ENCODE measurements around the gene DUSP28.
"Not testable (repeated sequence)": the region's sequence is repeated elsewhere in the genome, so short reads cannot be mapped to it uniquely, and the experiment has no call there.

DUSP28 gene, protein sequence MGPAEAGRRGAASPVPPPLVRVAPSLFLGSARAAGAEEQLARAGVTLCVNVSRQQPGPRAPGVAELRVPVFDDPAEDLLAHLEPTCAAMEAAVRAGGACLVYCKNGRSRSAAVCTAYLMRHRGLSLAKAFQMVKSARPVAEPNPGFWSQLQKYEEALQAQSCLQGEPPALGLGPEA
- 20.6 to 28.7 reads per million in 2 donors for total RNA-seq

DNA sequence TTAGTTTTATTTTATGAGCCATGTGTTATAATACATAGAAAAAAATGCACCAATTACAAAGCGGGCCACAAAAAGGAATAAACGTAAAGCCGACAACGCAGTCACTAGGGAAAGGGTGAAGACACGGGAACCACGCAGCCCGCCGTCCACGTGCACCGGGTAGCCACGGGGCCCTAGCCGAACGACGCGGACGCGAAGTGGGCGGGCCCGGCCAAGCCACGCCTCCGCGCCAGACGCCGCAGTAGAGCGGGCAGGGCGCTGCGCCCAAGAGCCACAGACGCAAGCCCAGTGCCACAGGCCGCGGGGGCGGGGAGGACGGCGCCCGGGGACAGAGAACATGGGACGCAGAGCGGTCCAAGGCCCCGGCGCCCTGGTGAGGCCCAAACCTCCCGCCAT lies at the start of gene DUSP28:
Gene DUSP28, plus strand, starts transcription at position 274 of the 396 bp plus-strand sequence. CDS start 328 bp downstream, outside the sequence.
- DNase-seq: peak; percentile 86

DNA sequence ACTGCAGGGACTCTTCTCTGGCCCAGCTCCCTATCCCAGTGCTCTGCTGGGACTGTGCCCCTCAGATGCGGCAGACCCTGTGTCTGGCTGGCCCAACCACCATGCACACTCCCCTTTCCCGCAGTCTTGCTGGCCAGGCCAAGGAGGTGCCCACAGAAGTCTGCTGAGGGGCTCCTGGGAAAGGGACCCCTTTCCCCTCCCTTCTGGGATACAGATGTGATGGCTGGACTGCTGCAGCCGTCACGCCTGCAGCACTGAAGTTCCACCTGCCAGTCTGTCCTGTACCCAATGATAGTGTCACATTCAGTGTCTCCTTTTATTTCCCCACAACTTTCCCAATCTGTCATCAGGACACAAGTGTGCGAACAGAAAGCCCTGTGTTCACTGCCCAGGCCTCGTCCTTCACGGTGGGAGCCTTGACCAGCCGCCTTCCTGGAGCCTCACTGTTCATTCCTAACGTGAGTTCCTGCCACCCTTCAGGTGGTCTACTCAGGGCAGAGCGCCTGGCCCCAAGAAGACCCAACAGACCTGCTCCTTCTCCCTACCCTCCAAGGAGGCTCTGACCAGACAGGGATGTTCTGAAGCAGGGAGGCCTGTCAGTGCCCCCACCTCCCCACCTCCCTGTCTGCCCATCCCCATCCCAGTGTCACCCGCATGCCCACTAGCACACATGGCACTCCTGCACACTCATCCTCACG lies 49.5 kb upstream of the DUSP28 start:
- no peak for DNase-seq

DNA sequence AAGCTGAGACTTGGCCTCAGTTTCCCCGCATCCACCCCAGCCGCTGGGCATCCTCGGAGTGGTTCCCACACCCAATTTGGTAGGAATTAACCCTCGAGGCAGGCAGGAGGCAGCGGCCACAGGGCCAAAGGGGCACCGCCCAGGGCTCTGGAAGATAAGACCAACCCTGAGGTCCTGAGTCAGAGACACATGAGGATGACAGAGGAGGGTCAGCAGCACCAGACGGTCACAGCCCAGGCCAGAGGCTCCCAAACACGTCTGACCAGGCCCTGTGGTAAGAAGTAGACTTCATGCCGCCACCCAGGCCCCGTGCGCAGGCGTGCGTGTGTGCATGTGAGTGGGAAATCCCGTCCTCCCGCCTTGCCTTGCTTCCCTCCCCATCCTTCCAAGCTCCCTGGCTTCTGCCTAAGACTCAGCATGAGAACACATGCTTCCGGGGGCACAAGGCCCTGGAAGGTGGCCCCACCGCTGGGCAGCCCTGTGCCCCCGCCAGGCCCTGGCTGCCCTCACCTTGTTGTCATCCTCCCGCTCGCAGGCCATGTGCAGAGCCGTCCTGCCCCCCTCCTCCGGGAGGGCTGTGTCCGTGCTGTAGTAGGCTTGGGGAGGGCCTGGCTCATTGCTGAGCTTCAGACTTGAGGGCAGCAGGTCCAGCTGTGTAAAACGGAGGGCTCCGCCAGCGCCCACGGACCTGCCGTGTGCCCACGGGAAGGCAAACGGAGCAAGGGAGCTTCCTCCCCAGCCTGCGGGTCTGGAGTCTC lies 48.6 kb upstream of the DUSP28 start:
- DNase-seq: no peak

DNA sequence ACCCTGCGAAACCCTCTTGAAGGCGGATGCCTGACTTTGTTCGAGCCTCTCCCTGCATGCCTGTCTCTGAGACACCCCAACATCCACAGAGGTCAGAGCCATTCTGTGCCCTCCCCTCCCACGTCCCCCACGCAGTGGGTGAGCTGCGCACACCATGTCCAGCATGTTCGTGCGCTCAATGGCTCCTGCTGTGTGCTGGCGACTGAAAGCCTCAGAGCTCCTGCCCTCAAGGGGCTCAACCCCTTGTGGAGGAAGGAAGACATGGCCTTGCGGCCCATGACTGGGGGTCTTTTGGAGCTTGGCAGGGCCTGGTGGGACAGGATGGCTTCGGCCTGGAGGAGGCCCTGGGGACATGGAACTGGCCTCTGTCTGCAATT lies 48.1 kb upstream of the DUSP28 start:
- DNase-seq: no peak

DNA sequence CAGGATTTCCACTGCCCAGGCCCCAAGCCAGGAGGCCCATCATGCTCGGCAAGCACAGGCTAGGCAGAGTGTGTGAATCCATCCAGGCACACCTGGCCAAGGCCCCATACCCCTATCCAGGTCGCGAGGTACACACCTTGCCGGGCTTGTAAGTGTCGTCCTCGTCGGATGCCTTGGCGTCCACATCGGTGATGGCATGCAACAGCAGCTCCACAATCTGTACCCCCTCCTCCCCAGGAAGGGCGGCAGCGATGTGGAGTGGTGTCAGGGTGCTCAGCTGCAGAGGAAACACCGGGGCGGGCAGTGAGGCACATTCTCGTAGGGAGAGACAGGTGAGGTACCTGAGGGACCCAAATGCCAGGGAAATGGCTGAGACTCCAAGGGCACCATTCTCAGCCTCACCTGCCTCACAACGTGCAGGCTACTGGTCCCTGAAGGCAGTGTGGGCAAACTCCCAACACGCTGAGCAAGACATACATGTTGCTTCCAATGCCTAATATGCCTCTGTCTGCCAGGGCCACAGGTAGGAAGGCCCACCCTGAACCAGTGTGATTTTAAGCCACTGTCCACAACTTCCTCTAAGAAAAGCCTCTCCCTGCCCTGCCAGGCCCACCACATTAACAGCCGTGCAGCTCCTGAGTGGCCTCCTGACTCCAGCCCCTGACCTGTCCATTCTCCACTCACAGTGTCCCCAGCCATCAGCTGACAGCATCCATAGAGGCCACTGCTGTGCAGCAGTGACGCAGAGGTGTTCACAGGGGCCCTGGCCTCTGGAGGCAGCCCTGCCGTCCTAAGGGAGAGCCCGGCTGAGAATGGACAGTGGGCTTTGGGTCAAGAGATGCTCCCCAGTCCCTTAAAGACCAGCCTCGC lies 47.3 kb upstream of the DUSP28 start:
- DNase-seq: no peak

DNA sequence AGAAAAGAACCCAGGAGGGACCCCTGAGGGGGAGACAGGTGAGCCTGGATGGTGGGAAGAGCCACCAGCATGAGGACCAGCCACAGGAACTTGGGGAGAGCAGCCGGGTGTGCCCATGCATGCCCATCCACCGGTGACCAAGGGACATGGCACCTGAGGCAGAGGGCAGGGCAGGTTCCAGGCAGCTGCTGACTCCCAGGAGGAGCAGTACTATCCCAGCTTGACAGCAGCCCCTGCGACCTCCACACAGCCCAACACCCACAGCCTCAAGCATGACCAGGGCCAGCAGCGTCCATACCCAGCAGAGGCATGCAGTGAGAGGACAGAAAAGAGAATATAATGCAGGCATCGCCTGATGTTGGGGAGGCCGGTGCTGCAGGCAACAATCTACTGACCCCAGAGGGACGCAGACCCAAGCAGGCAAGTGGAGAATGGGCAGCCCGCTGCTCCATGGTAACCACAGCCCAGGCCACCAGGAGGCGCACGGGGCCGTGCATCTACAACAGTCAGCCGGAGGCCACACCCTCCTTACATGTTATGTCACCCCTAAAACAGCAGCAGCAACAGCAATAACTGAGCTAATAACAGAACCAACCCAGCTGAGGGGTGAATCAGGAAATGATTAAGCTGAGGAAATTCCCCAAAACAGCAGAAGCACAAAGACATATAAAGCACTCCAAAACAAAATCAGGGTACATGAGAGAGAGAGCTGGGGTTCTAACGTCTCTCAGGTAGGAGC lies 46.4 kb upstream of the DUSP28 start:
- DNase-seq: peak; percentile 60

DNA sequence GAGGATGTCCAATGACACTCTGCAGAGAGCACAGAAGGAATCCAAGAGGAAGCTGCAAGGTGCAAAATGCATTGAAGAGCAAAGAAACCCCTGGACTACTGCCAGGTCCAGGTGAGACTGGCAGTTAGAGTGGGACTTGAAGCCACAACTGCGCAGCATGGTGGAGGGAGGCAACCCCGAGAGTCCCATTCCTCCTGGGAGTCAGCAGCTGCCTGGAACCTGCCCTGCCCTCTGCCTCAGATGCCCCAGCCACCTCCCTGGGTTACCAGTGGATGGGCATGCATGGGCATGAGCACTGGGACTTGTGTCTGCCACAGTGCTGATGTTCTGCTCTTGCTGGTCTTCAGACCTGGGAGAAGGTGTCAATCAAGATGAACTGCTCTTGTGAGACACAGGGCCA lies 45.5 kb upstream of the DUSP28 start:
- DNase-seq: no peak

DNA sequence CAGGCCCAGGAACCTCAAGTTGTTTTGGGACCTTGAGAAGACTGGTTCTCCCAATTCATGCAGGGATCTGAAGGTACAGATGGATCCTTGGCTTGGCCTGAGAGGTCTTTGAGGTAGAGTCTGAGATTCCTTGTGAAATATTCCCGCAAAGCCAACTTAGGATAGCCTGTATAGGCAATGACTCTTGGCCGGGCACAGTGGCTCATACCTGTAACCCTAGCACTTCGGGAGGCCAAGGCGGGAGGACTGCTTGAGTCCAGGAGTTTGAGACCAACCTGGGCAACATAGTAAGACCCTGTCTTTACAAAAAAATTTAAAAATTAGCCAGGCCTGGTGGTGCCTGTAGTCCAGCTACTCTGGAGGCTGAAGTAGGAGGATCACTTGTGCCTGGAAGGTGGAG lies 42.8 kb upstream of the DUSP28 start:
- DNase-seq: no peak

DNA sequence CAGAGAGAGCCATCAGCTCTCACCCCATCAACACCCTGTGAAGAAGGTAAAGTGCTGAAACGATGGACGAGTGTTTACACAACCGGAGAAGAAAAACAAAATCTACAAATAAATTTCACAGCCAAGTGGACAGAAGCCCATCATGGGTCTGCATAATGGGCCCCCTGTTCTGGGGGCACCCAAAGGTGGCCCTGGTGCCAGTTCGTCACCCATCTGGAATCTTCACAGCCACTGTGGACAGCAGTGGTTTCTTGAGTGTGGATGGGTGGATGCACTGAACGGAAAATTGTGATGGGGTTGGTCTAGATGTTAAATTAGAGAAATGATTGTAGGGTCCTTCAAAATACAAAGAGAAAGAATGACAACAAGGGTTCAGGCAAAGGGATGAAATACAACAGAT lies 41.2 kb upstream of the DUSP28 start:
- DNase-seq: no peak

DNA sequence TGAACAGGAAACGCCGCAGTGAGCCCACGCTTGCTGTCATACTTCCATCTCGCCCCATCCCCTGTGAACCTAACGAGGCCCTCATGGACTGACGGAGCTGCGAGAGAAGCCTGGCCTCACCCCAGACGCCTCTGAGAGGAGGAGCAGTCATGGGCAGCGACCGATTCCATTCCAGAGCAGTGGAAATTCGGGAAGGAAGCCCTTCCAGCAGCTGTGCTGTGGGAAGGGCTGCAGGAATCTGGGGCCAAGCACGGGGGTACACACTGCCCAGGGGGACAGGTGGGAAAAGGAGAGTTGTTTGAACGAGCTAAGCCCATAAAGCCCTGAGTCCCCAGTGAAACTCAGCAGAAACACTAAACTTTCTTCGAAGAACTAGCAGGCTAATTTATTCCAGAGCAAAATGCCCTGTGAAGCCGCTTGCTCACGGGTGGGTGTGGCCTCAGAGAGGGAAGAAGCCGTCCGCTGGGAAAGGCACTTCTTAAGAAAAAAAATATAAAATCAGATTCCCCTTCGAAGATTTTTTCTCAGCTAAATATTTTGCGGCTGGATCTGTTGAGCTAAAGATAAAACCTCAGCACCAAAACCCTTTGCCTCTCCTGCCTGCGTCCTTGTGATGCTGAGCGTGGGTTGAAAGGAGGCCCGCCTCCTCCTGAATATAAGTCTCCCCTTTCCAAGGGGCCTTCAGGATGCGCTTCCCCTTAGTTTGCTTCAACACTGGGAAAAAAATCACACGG lies 40.6 kb upstream of the DUSP28 start:
- DNase-seq: no peak

DNA sequence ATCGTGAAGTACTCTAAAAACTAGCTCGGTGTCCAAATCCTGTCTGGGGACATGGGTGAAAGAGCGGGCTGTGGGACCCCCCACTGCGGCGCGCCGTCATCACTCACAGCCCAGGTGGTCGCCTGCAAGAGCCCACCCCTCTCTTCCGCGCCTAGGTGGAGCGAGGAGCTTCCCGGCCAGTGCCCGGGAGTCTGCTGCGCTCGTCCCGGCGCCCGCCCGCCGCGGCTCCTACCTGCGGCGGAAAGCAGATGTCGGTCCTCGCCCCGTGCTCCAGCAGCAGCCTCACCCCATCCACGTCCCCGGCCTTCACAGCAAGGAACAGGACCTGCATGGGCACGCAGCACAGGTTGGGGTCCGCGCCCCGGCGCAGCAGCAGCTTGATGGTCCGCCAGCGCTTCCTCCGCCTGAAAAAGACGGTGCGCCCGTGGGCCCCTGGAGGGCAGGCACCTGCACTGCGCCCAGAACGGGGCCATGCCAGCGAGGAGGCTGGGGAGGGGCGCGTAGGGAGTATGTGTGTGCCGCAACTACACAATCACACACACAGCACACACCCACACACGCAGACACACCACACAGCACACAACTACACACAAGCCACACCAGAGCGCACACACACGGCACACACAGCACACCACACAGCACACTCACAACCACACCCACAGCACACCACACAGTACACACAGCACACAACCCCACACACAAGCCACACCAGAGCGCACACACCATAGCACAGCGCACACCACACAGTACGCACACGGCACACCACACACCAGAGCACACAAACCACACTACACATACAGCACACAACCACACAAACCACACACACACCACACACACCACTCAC lies 39.8 kb upstream of the DUSP28 start:
- no peak for DNase-seq

DNA sequence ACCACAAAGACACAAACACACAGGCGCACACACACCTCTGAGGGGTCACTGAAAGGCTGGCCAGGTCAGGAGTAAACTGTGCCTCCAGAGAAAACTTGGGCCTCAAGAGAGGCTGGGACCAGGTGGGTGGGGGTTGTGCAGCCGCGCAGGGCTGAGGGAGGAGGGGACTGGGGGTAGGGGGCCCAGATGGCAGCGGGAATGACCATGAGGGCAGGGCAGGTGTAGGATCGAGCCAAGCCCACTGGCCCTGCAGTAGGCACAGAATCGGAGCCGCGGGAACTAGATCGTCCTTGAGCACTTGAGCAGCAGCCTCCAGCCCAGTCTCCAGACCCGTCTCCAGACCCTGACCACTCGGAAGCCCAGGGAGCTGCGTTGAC lies 39.2 kb upstream of the DUSP28 start:
- no peak for DNase-seq

DNA sequence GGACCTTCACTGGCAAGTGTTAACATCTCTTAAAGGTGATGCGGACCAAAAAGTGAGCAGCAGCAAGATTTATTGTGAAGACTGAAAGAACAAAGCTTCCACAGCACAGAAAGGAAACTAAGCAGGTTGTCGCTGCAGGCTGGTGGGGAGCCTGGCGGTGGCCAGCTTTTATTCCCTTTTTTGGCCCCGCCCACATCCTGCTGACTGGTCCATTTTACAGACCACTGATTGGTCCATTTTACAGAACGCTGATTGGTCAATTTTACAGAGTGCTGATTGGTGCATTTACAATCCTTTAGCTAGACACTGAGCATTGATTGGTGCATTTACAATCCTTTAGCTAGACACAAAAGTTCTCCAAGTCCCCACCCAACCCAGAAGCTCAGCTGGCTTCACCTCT lies 38.3 kb upstream of the DUSP28 start:
- not testable (repeated sequence) for DNase-seq

DNA sequence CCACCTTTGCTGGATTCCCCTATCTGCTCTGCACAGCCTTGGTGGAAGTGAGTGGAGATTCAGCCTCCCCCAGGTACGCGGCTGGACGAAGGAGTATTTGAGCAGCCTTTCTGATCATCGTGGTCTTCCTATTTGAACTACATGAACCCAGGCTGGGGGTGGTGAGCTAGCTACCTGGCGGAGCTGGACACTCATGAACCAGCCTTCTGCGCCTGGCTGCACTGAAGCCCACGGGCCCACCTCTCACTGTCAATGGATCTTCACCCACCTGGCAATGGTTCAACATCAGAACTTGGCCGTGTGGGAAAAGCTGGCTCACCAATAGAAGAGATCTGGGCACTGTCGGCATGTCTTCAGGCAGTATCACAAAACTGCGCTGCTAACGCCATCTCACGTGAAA lies 37.8 kb upstream of the DUSP28 start:
- DNase-seq: no peak

DNA sequence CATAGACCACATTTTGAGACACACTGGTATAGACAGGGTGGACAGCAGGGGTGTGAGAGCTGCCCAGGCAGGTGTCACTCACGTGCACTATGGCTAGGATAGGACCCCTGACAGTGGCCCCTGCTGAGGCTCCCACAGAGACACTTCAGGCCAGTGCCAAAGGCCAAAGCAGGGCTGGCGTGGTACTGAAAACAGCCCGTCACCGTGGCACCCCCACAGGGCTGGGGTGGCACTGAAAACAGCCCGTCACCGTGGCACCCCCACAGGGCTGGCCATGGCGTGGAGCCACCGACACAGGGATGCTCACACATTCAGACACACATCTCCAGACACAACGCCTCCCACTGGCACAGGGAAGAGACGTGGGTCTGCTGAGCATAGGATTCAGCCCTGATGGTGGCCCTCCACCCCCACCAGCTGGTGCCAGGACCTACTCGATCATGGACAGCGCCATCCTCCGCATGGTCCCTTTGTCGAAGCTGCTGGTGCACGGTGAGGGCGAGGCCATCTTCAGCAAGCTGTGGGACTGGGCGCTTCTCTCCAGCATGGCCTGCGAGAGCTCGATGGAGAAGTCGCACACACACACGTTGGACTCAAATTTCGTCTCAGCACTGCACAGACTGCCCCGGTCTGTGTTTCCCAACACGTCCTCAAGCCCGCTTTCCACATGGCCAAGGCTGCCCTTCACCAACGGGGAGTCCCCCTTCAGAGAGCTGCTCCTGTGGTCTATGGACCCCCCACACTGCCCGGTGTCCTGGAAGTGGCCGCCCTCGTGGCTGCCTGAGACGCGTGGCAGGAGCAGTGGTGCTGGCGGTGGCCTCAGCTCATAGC lies 36.5 kb upstream of the DUSP28 start:
- DNase-seq: no peak

DNA sequence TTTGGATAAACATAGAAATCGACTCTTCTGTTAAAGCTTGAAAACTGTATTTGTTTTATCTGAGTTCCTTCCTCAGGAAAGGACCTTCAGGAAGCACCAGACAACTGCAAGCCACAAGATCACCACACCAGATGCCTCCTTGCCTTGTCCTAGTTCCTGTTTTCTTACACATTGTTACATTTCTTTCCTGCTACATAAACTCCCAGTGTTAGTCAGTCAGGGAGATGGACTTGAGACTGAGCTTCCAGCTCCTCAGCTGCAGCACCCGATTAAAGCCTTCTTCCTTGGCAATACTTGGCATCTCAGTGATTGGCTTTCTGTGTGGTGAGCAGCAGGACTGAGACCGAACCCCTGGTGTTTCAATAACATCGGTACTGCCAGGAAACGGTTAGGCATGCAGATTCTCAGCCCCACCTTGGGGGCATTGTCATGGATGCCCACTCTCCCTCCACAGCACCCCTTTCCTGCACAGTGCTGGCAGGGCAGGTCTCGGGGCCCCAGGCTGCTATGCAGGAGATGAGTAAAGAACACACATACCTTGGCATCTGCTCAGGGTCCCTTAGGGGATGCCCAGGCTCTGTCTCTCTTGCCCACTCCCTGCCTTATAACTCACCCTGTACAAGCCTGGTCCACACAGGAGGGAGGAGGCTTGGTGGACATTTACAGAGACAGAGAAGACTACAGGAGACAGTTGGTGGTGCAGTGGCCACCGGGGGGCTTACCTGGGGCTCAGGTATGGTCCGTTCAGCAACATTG lies 35.0 kb upstream of the DUSP28 start:
- DNase-seq: no peak

DNA sequence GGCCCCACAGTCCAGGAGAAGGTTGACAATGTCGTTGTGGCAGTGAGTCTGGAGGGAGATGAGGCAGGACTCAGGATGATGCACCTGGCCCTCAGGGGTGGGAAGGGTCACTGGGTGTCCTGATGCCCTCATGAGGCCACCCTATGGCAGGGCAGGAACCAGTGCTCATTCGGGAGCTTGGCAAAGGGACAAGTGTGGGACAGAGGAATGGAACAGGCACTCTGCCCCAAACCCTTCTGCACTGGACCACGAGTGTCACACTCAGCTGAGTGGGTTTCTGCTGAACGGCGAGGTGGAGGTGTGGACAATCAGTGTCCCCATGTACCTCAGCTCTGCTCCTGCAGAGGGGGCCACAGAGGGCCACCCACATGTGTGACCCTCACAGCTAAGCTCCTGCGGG lies 34.4 kb upstream of the DUSP28 start:
- no peak for DNase-seq

DNA sequence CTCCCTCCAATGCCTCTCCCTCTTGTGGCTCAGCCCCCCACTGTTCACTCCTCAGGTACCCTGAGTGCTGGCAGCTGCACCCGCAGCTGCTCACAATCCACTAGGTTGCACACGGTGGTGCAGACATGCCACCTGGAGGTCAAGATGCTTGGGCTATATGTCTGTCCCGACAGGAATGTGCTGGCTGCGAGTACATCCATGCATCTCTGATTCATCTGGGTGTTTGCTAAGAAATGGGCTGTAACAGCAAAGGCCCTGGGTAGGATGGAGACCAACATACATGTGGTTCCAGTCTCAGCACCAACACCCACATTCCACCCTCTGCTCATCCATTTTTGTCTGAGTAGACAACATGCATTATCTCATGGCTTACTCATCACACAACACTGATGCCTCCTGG lies 33.6 kb upstream of the DUSP28 start:
- no peak for DNase-seq

DNA sequence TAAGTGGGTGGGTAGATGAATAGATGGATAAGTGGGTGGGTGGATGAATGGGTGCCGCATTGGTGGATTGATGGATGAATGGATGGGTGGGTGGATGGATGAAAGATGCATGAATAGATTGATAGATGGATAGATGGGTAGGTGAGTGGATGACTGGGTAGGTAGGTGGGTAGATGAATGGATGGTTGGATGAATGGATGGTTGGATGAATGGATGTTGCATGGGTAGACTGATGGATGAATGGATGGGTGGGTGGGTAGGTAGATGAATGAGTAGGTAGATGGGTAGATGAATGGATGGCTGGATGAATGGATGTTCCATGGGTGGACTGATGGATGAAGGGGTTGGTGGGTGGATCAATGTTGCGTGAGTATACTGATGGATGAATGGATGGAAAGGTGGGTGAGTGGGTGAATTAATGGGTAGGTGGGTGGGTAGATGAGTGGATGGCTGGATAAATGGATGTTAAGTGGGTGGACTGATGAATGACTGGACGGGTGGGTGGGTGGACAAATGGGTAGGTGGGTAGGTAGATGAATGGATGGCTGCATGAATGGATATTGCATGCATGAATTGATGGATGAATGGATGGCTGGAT lies 32.9 kb upstream of the DUSP28 start:
- no peak for DNase-seq
